Liver (tissue), 9 donors: ENCODE results near the gene FOXO3. TPM values are rescaled to one million over a fixed set of nuclear protein-coding genes. Genes with fewer than 3 reads are reported as not detected.

ENCODE experiments used
- DNase-seq: peaks from one replicate; pipeline ENCODE4 v3.0.0-alpha.2; 2017; ENCODE audit warnings: low spot score
- H3K27ac ChIP-seq, 2 donors: one replicate each; pipeline ENCODE4 v1.7.0; 2013; ENCODE audit warnings: inconsistent platforms in 2 of 2, low read length in 2 of 2, control low read depth in 1 of 2, low read depth in 1 of 2, mild to moderate bottlenecking in 1 of 2
- H3K27me3 ChIP-seq, 4 donors: one replicate each; pipeline versions ENCODE4 v1.6.1 to v1.7.0; 2013; ENCODE audit warnings: low read length in 3 of 4, inconsistent platforms in 1 of 4, mild to moderate bottlenecking in 1 of 4, moderate library complexity in 1 of 4; ENCODE audit not compliant: control insufficient read depth in 4 of 4, insufficient read depth in 4 of 4
- H3K36me3 ChIP-seq, 4 donors: one replicate each; pipeline versions ENCODE4 v1.6.1 to v1.7.0; 2013; ENCODE audit warnings: low read length in 3 of 4, mild to moderate bottlenecking in 3 of 4, low read depth in 1 of 4, moderate library complexity in 1 of 4; ENCODE audit not compliant: control insufficient read depth in 4 of 4, insufficient read depth in 3 of 4
- H3K4me1 ChIP-seq, 4 donors: one replicate each; pipeline versions ENCODE4 v1.6.1 to v1.7.0; 2013; ENCODE audit warnings: low read length in 3 of 4, mild to moderate bottlenecking in 3 of 4, moderate library complexity in 1 of 4; ENCODE audit not compliant: control insufficient read depth in 4 of 4, insufficient read depth in 4 of 4
- H3K4me3 ChIP-seq, 3 donors: one replicate each; pipeline versions ENCODE4 v1.6.1 to v1.7.0; 2013; ENCODE audit warnings: low read length in 3 of 3, control low read depth in 1 of 3, low read depth in 1 of 3, mild to moderate bottlenecking in 1 of 3
- H3K9ac ChIP-seq, 2 donors: one replicate each; pipeline ENCODE4 v1.7.0; 2013; ENCODE audit warnings: low read length in 2 of 2, mild to moderate bottlenecking in 2 of 2, moderate library complexity in 2 of 2, control low read depth in 1 of 2, low read depth in 1 of 2
- H3K9me3 ChIP-seq, 4 donors: one replicate each; pipeline versions ENCODE4 v1.6.1 to v1.7.0; 2013; ENCODE audit warnings: low read length in 3 of 4; ENCODE audit not compliant: control insufficient read depth in 4 of 4
- ATF3 ChIP-seq: IDR thresholded peaks from 2 replicates; pipeline ENCODE4 v1.6.1; 2016; ENCODE audit warnings: antibody characterized with exemption
- CTCF ChIP-seq: fragments of 150-350 bp; IDR thresholded peaks from 2 replicates; pipeline ENCODE4 v1.5.1; 2017; ENCODE audit warnings: improper control_type of control experiment, low read depth, low read length; ENCODE audit not compliant: missing input control
- EGR1 ChIP-seq, 2 donors: IDR thresholded peaks; 2 replicates each; pipeline ENCODE4 v1.6.1; 2016 to 2018; ENCODE audit warnings: antibody characterized with exemption in 2 of 2, low read depth in 2 of 2
- FOXA1 ChIP-seq: IDR thresholded peaks from 2 replicates; pipeline ENCODE4 v1.6.1; 2016; ENCODE audit warnings: antibody characterized with exemption
- FOXA2 ChIP-seq: IDR thresholded peaks from 2 replicates; pipeline ENCODE4 v1.6.1; 2016; ENCODE audit warnings: antibody characterized with exemption
- GABPA ChIP-seq, 2 donors: IDR thresholded peaks in 1 of 2; conservative IDR thresholded peaks in 1 of 2; 2 replicates each; pipeline ENCODE4 v1.6.1; 2016; ENCODE audit warnings: antibody characterized with exemption in 2 of 2, mild to moderate bottlenecking in 1 of 2, moderate library complexity in 1 of 2
- HNF4A ChIP-seq, 2 donors: conservative IDR thresholded peaks; 2 replicates each; pipeline ENCODE4 v1.6.1; 2016; ENCODE audit warnings: antibody characterized with exemption in 2 of 2, mild to moderate bottlenecking in 2 of 2
- HNF4G ChIP-seq: IDR thresholded peaks from 2 replicates; pipeline ENCODE4 v1.6.1; 2016; ENCODE audit warnings: antibody characterized with exemption
- JUND ChIP-seq, 2 donors: IDR thresholded peaks; 2 replicates each; pipeline ENCODE4 v1.6.1; 2016; ENCODE audit warnings: antibody characterized with exemption in 2 of 2
- MAX ChIP-seq: IDR thresholded peaks from 2 replicates; pipeline ENCODE4 v1.6.1; 2016; ENCODE audit warnings: antibody characterized with exemption
- NR2F2 ChIP-seq: IDR thresholded peaks from 2 replicates; pipeline ENCODE4 v1.6.1; 2016; ENCODE audit warnings: antibody characterized with exemption
- RAD21 ChIP-seq, 2 donors: IDR thresholded peaks; 2 replicates each; pipeline ENCODE4 v1.6.1; 2016; ENCODE audit warnings: antibody characterized with exemption in 2 of 2, mild to moderate bottlenecking in 2 of 2
- REST ChIP-seq: IDR thresholded peaks from 2 replicates; pipeline ENCODE4 v1.6.1; 2016; ENCODE audit warnings: antibody characterized with exemption, mild to moderate bottlenecking
- RXRA ChIP-seq, 2 donors: IDR thresholded peaks; 2 replicates each; pipeline ENCODE4 v1.6.1; 2017 to 2018; ENCODE audit warnings: antibody characterized with exemption in 2 of 2, mild to moderate bottlenecking in 1 of 2
- SP1 ChIP-seq: IDR thresholded peaks from 2 replicates; pipeline ENCODE4 v1.6.1; 2018; ENCODE audit warnings: antibody characterized with exemption, mild to moderate bottlenecking
- TAF1 ChIP-seq: conservative IDR thresholded peaks from 2 replicates; pipeline ENCODE4 v1.6.1; 2016; ENCODE audit warnings: antibody characterized with exemption, mild to moderate bottlenecking
- YY1 ChIP-seq: IDR thresholded peaks from 2 replicates; pipeline ENCODE4 v1.6.1; 2016; ENCODE audit warnings: antibody characterized with exemption, mild to moderate bottlenecking
- ZBTB33 ChIP-seq: IDR thresholded peaks from 2 replicates; pipeline ENCODE4 v1.6.1; 2016; ENCODE audit warnings: antibody characterized with exemption
- WGBS: extraction: QIAGEN DNeasy Blood & Tissue Kit; methylation state at CpG from one replicate; pipeline ENCODE4 v1.1.7; 2013; 5-methylcytosine and 5-hydroxymethylcytosine counted together
- polyA plus RNA-seq, 2 donors: library from polyadenylated mRNA; stranded (reverse) in 1 of 2; unstranded in 1 of 2; fragments of 200-250 nt in 1 of 2; fragments of >200 nt in 1 of 2; fragmentation: Nextera tagmentation in 1 of 2; extraction: Ambion mirVana in 1 of 2; gene quantifications; one replicate each; pipeline versions ENCODE4 v1.2.1 to v1.2.3, GENCODE V29; 2013 to 2015
- total RNA-seq, 2 donors: library from RNA; depleted of rRNA; stranded (reverse); fragments of >200 nt; gene quantifications; one replicate each; pipeline ENCODE4 v1.2.3, GENCODE V29; 2014
- donor health status: healthy.
- donor health status: healthy.
- donor health status: healthy.
- donor health status: healthy.
- donor health status: healthy.

Gene FOXO3
- total and polyA plus RNA-seq, 4 donors: 6.0 to 72.2 (median 17.3) TPM

GRCh38 chr6:108638993-108639392 lies 78.3 kb downstream of the FOXO3 start:
- H3K27ac ChIP-seq: no peak overlapping the region
- no peak for DNase-seq
- no peak overlapping the region for H3K4me3 ChIP-seq
- TF ChIP-seq FOXA2: no peak
- no peak for TF ChIP-seq ATF3
- TF ChIP-seq YY1: no peak
- TF ChIP-seq RAD21 (IDR thresholded peaks at IDR 0.05): no peak
- no peak for TF ChIP-seq TAF1
- no peak for TF ChIP-seq HNF4A (conservative IDR thresholded peaks at IDR 0.05)
- TF ChIP-seq NR2F2: no peak
- no peak for TF ChIP-seq CTCF
- no peak for TF ChIP-seq FOXA1
- no peak for TF ChIP-seq SP1
- TF ChIP-seq ZBTB33: no peak
- TF ChIP-seq RXRA (IDR thresholded peaks at IDR 0.05): no peak
- TF ChIP-seq EGR1 (IDR thresholded peaks at IDR 0.05; ENCODE audit: low read depth in 2 of 2): no peak
- no peak for TF ChIP-seq HNF4G
- TF ChIP-seq JUND (IDR thresholded peaks at IDR 0.05): no peak
- TF ChIP-seq GABPA (IDR thresholded peaks at IDR 0.05 in 1 of 2, conservative IDR thresholded peaks at IDR 0.05 in 1 of 2): no peak
- TF ChIP-seq REST: no peak
- no peak for TF ChIP-seq MAX
- no peaks in the 10 kb centered on the region for H3K27me3 ChIP-seq
- WGBS: 80% methylated on average over 2 of the region's 2 CpGs
- no peaks in the 10 kb centered on the region for H3K36me3 ChIP-seq
- peaks cover 0 to 24% (median 4%) of the 10 kb centered on the region in 4 donors for H3K4me1 ChIP-seq
- no peaks in the 10 kb centered on the region for H3K9me3 ChIP-seq
- no peak overlapping the region for H3K9ac ChIP-seq
